ENCODE results near the gene OR10A4. TPM values are rescaled to one million over a fixed set of nuclear protein-coding genes. Genes with fewer than 3 reads are reported as not detected.
"Not testable (repeated sequence)": the region's sequence is repeated elsewhere in the genome, so short reads cannot be mapped to it uniquely, and the experiment has no call there.

OR10A4 gene
- polyA plus RNA-seq, 4 donors: not detected

DNA sequence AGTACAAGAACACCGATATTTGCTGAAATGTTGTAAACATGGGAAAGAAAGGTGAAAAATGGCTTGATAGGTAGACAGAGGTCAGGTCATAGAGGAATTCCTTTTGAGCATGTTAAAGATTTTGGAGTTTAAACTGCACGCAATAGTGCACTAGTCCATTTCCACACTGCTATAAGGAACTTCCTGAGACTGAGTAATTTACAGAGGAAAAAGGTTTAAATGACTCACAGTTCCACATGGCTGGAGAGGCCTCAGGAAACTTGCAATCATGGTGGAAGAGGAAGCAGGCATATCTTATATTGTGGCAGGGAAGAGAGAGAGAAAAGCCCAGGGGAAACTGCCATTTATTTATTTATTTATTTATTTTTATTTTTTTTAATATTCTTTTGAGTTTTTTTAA, 25.9 kb upstream of the OR10A4 start:
- peaks cover 0 to 4% of the 10 kb centered on the region in 2 donors for H3K9me3 ChIP-seq (ENCODE audit: control insufficient read depth in 2 of 2, insufficient read depth in 1 of 2, low read depth in 1 of 2, low read length in 1 of 2)
- H3K27me3 ChIP-seq (ENCODE audit: control insufficient read depth in 3 of 3, insufficient read depth in 3 of 3, low read length in 3 of 3): no peaks in the 10 kb centered on the region
- WGBS, 3 donors: 60 to 86% (median 85%) methylated on average over 2 of the region's 2 CpGs
- no peaks in the 10 kb centered on the region for H3K36me3 ChIP-seq (ENCODE audit: control insufficient read depth in 3 of 3, insufficient read depth in 2 of 3, low read depth in 1 of 3, low read length in 3 of 3)
- no peaks in the 10 kb centered on the region for H3K4me1 ChIP-seq (ENCODE audit: control insufficient read depth in 3 of 3, insufficient read depth in 2 of 3, low read depth in 1 of 3, low read length in 2 of 3)
- H3K27ac ChIP-seq (ENCODE audit: low read depth in 1 of 3, low read length in 2 of 3): no peak overlapping the region
- FAIRE-seq (no peak), DNase-seq (no peak)
- no peak overlapping the region for H3K4me3 ChIP-seq (ENCODE audit: low read depth in 1 of 3, low read length in 3 of 3)

DNA sequence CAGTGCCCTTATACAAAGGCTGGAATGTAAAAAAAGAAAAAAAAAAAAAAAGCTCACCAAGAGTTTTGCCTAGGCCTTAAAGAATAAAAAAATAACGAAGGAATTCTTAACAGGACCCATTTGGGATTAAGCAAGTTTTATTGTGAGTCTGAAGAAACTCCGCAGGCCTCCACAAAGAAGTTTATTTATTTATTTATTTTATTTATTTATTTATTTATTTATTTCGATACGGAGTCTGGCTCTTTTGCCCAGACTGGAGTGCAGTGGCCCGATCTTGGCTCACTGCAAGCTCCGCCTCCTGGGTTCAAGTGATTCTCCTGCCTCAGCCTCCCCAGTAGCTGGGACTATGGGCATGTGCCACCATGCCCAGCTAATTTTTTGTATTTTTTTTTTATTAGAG, 21.6 kb upstream of the OR10A4 start:
- H3K27ac ChIP-seq (ENCODE audit: low read depth in 1 of 3, low read length in 2 of 3); DNase-seq; H3K27me3 ChIP-seq (ENCODE audit: control insufficient read depth in 3 of 3, insufficient read depth in 3 of 3, low read length in 3 of 3); H3K4me3 ChIP-seq (ENCODE audit: low read depth in 1 of 3, low read length in 3 of 3); H3K9me3 ChIP-seq (ENCODE audit: control insufficient read depth in 2 of 2, insufficient read depth in 1 of 2, low read depth in 1 of 2, low read length in 1 of 2); H3K36me3 ChIP-seq (ENCODE audit: control insufficient read depth in 3 of 3, insufficient read depth in 2 of 3, low read depth in 1 of 3, low read length in 3 of 3); FAIRE-seq; H3K4me1 ChIP-seq (ENCODE audit: control insufficient read depth in 3 of 3, insufficient read depth in 2 of 3, low read depth in 1 of 3, low read length in 2 of 3): not testable (repeated sequence)
- WGBS, 3 donors: 90 to 95% (median 93%) methylated on average over 6 of the region's 6 CpGs

DNA sequence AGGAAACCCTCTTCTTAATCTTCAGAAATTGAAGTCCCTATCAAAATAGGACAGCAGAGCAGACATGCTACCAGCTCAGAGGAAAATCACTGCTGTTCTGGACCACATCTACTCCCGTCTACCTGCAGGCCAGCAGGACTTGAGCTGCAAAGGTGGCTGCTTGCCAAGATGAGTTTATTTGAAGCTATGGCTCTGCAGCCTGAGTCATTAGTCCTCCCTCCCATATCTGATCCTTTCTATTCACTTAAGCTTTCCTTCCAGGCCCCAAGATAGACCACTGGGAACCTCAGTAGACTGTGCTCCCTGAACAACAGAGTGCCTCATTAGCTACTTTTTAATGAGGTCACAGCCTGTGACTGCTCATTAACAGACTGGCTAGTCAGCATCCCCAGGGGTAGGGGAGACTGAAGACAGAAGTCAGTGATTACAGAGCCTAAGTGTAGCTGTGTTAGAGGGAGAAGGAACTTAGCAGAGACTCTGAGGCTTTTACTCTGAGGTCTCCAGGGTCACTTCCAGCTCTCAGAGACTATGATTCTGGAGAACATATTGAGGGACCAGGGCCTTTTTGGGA, 20.4 kb upstream of the OR10A4 start:
- Histone ChIP-seq H3K36me3 (ENCODE audit: control insufficient read depth in 3 of 3, insufficient read depth in 2 of 3, low read depth in 1 of 3, low read length in 3 of 3) (no peaks in the 10 kb centered on the region), H3K4me1 (ENCODE audit: control insufficient read depth in 3 of 3, insufficient read depth in 2 of 3, low read depth in 1 of 3, low read length in 2 of 3) (no peaks in the 10 kb centered on the region), H3K27me3 (ENCODE audit: control insufficient read depth in 3 of 3, insufficient read depth in 3 of 3, low read length in 3 of 3) (no peaks in the 10 kb centered on the region), H3K27ac (ENCODE audit: low read depth in 1 of 3, low read length in 2 of 3) (no peak overlapping the region), H3K4me3 (ENCODE audit: low read depth in 1 of 3, low read length in 3 of 3) (no peak overlapping the region), H3K9me3 (ENCODE audit: control insufficient read depth in 2 of 2, insufficient read depth in 1 of 2, low read depth in 1 of 2, low read length in 1 of 2) (peaks cover 0 to 4% of the 10 kb centered on the region in 2 donors)
- FAIRE-seq (no peak), DNase-seq (peak in 1 of 2 donors; percentile 2)
- 24 to 61% (median 44%) methylated on average over 1 of the region's 1 CpG for WGBS, 3 donors

DNA sequence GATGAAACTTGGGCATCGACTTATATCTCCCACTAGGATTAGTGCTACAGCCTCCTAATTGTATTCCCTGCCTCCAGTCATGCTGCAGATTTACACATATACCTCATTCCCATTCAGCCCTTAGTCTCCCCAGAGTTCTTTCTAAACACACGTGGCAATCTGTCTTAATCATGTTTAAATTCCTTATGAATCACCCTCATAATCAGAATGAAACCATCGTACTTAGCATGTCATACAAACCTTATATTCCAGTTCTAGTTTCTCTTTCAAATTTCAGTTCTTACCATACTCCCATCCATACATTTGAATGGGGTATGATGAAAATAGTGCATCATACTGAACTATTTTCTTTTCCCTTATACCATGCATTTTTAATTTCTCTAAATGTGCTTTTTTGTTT, 19.6 kb upstream of the OR10A4 start:
- no peaks in the 10 kb centered on the region for H3K27me3 ChIP-seq (ENCODE audit: control insufficient read depth in 3 of 3, insufficient read depth in 3 of 3, low read length in 3 of 3)
- no peak overlapping the region for H3K4me3 ChIP-seq (ENCODE audit: low read depth in 1 of 3, low read length in 3 of 3)
- WGBS, 3 donors: 26 to 41% (median 31%) methylated on average over 3 of the region's 3 CpGs
- H3K27ac ChIP-seq (ENCODE audit: low read depth in 1 of 3, low read length in 2 of 3): no peak overlapping the region
- DNase-seq (no peak), FAIRE-seq (no peak)
- no peaks in the 10 kb centered on the region for H3K4me1 ChIP-seq (ENCODE audit: control insufficient read depth in 3 of 3, insufficient read depth in 2 of 3, low read depth in 1 of 3, low read length in 2 of 3)
- H3K36me3 ChIP-seq (ENCODE audit: control insufficient read depth in 3 of 3, insufficient read depth in 2 of 3, low read depth in 1 of 3, low read length in 3 of 3): no peaks in the 10 kb centered on the region
- peaks cover 0 to 4% of the 10 kb centered on the region in 2 donors for H3K9me3 ChIP-seq (ENCODE audit: control insufficient read depth in 2 of 2, insufficient read depth in 1 of 2, low read depth in 1 of 2, low read length in 1 of 2)

DNA sequence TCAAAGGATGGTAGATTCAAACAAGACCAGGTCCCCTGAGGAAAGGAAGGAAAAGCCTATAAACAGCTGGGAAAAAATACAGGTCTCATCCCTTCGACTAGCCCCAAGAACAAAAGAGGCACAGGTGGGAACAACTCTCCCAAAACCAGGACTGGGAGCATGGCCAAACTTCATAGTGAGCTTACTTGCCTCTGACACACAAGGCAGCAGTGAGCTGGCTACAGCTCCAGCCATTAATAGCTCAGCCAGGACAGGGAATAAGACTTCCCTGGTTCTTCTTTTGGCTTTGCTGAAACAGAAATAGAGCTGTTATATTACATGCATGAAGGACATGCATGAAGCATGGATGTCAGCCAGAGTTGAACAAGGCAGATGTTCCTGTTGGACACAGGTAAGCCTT, 13.5 kb upstream of the OR10A4 start, which contains the start of gene OR10A2:
Gene OR10A2, plus strand, starts transcription at position 97 of the 400 bp plus-strand sequence. CDS start 6,698 bp downstream, outside the sequence.
- no peaks in the 10 kb centered on the region for H3K9me3 ChIP-seq (ENCODE audit: control insufficient read depth in 2 of 2, insufficient read depth in 1 of 2, low read depth in 1 of 2, low read length in 1 of 2)
- DNase-seq: no peak
- 54 to 68% (median 65%) methylated on average over 1 of the region's 1 CpG for WGBS, 3 donors

DNA sequence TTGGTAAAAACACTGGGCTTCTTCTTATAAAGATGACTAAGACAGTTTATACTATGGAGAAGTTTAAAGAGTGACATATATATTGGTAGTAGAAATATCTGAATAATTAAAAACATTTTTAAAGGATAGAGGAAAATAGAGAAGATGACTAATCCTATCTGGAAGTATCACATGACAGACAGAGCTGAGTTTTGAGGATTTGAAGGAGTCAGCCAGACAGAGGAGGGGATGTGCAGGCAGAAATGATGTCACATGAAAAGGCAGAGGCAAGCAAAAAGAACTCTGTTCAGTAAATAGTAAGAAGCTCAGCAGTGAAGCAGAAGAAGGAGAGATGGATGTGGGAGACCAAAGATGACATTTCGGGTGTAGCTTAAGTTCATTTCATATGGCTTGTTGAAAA, 12.0 kb upstream of the OR10A4 start:
- no peaks in the 10 kb centered on the region for H3K27me3 ChIP-seq (ENCODE audit: control insufficient read depth in 3 of 3, insufficient read depth in 3 of 3, low read length in 3 of 3)
- H3K36me3 ChIP-seq (ENCODE audit: control insufficient read depth in 3 of 3, insufficient read depth in 2 of 3, low read depth in 1 of 3, low read length in 3 of 3): no peaks in the 10 kb centered on the region
- H3K27ac ChIP-seq (ENCODE audit: low read depth in 1 of 3, low read length in 2 of 3): no peak overlapping the region
- no peak overlapping the region for H3K4me3 ChIP-seq (ENCODE audit: low read depth in 1 of 3, low read length in 3 of 3)
- H3K9me3 ChIP-seq (ENCODE audit: control insufficient read depth in 2 of 2, insufficient read depth in 1 of 2, low read depth in 1 of 2, low read length in 1 of 2): no peaks in the 10 kb centered on the region
- 79 to 87% (median 80%) methylated on average over 1 of the region's 1 CpG for WGBS, 3 donors
- DNase-seq (no peak), FAIRE-seq (no peak)
- no peaks in the 10 kb centered on the region for H3K4me1 ChIP-seq (ENCODE audit: control insufficient read depth in 3 of 3, insufficient read depth in 2 of 3, low read depth in 1 of 3, low read length in 2 of 3)

More for the DNA sequence above, 13.5 kb upstream of the OR10A4 start, which contains the start of gene OR10A2:
- H3K27me3 ChIP-seq (ENCODE audit: control insufficient read depth in 3 of 3, insufficient read depth in 3 of 3, low read length in 3 of 3): no peaks in the 10 kb centered on the region
- no peak for FAIRE-seq
- H3K4me1 ChIP-seq (ENCODE audit: control insufficient read depth in 3 of 3, insufficient read depth in 2 of 3, low read depth in 1 of 3, low read length in 2 of 3): no peaks in the 10 kb centered on the region
- H3K36me3 ChIP-seq (ENCODE audit: control insufficient read depth in 3 of 3, insufficient read depth in 2 of 3, low read depth in 1 of 3, low read length in 3 of 3): no peaks in the 10 kb centered on the region
- H3K4me3 ChIP-seq (ENCODE audit: low read depth in 1 of 3, low read length in 3 of 3): no peak within 1 kb of the TSS
- H3K27ac ChIP-seq (ENCODE audit: low read depth in 1 of 3, low read length in 2 of 3): no peak within 1 kb of the TSS

DNA sequence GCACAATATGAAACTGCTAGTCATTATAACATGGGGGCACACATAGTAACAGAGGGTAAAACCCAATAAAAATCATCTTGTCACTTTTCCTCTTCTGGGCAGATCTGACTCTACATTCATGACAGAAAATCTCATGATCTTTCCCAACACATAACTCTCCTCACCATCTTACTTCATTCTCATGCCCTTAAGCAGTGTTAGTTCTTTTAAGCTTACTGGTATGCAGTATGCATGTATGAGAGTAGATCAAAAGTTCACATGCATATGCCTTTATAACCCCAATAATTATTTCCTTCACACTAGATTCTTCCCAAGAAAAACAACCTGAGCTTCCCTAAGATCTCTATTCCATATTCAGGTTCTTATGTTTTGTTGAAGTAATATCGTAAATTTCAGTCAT, 5.1 kb upstream of the OR10A4 start:
- WGBS, 3 donors: 81 to 87% (median 85%) methylated on average over 1 of the region's 1 CpG
- no peak for FAIRE-seq
- DNase-seq: no peak
- Histone ChIP-seq H3K4me1 (ENCODE audit: control insufficient read depth in 3 of 3, insufficient read depth in 2 of 3, low read depth in 1 of 3, low read length in 2 of 3) (no peaks in the 10 kb centered on the region), H3K27ac (ENCODE audit: low read depth in 1 of 3, low read length in 2 of 3) (no peak overlapping the region), H3K36me3 (ENCODE audit: control insufficient read depth in 3 of 3, insufficient read depth in 2 of 3, low read depth in 1 of 3, low read length in 3 of 3) (no peaks in the 10 kb centered on the region), H3K9me3 (ENCODE audit: control insufficient read depth in 2 of 2, insufficient read depth in 1 of 2, low read depth in 1 of 2, low read length in 1 of 2) (no peaks in the 10 kb centered on the region), H3K27me3 (ENCODE audit: control insufficient read depth in 3 of 3, insufficient read depth in 3 of 3, low read length in 3 of 3) (no peaks in the 10 kb centered on the region), H3K4me3 (ENCODE audit: low read depth in 1 of 3, low read length in 3 of 3) (no peak overlapping the region)

DNA sequence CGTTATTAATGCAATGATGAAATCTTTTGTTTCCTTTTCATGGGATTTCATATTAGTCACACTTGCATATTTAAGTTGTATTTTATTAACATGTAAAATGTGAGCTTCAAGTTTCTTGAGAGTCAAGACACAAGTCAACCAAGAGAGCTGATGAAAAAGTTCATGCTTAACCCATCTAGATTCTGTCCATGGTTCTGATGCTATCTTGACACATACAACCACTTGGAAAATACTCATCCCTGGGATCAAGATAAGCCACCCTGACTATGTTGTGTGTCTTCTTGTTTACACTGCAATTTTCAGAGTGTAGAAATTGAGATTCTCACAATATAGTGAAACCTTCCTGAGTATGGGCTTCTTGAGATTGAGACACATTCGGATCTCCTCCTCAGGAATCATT, 664 bp upstream of the OR10A4 start:
- 75 to 86% (median 82%) methylated on average over 2 of the region's 2 CpGs for WGBS, 3 donors

DNA sequence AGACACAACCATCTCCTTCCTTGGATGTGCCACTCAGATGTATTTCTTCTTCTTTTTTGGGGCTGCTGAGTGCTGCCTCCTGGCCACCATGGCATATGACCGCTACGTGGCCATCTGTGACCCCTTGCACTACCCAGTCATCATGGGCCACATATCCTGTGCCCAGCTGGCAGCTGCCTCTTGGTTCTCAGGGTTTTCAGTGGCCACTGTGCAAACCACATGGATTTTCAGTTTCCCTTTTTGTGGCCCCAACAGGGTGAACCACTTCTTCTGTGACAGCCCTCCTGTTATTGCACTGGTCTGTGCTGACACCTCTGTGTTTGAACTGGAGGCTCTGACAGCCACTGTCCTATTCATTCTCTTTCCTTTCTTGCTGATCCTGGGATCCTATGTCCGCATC, 489 bp downstream of the OR10A4 start:
- FAIRE-seq (no peak), DNase-seq (no peak)
- Histone ChIP-seq H3K36me3 (ENCODE audit: control insufficient read depth in 3 of 3, insufficient read depth in 2 of 3, low read depth in 1 of 3, low read length in 3 of 3) (no peaks in the 10 kb centered on the region), H3K27ac (ENCODE audit: low read depth in 1 of 3, low read length in 2 of 3) (no peak overlapping the region), H3K4me1 (ENCODE audit: control insufficient read depth in 3 of 3, insufficient read depth in 2 of 3, low read depth in 1 of 3, low read length in 2 of 3) (no peaks in the 10 kb centered on the region), H3K27me3 (ENCODE audit: control insufficient read depth in 3 of 3, insufficient read depth in 3 of 3, low read length in 3 of 3) (no peaks in the 10 kb centered on the region), H3K9me3 (ENCODE audit: control insufficient read depth in 2 of 2, insufficient read depth in 1 of 2, low read depth in 1 of 2, low read length in 1 of 2) (peaks cover 0 to 8% of the 10 kb centered on the region in 2 donors), H3K4me3 (ENCODE audit: low read depth in 1 of 3, low read length in 3 of 3) (no peak overlapping the region)
- WGBS, 3 donors: 78 to 87% (median 82%) methylated on average over 3 of the region's 3 CpGs

More for the DNA sequence above, 664 bp upstream of the OR10A4 start:
- Histone ChIP-seq H3K36me3 (ENCODE audit: control insufficient read depth in 3 of 3, insufficient read depth in 2 of 3, low read depth in 1 of 3, low read length in 3 of 3) (no peaks in the 10 kb centered on the region), H3K4me1 (ENCODE audit: control insufficient read depth in 3 of 3, insufficient read depth in 2 of 3, low read depth in 1 of 3, low read length in 2 of 3) (no peaks in the 10 kb centered on the region), H3K9me3 (ENCODE audit: control insufficient read depth in 2 of 2, insufficient read depth in 1 of 2, low read depth in 1 of 2, low read length in 1 of 2) (peaks cover 0 to 8% of the 10 kb centered on the region in 2 donors), H3K27ac (ENCODE audit: low read depth in 1 of 3, low read length in 2 of 3) (no peak overlapping the region), H3K27me3 (ENCODE audit: control insufficient read depth in 3 of 3, insufficient read depth in 3 of 3, low read length in 3 of 3) (no peaks in the 10 kb centered on the region), H3K4me3 (ENCODE audit: low read depth in 1 of 3, low read length in 3 of 3) (no peak overlapping the region)
- FAIRE-seq (no peak), DNase-seq (no peak)

Measured in small intestine (tissue), 7 donors.